ENCODE measurements around the gene PNLIPRP2. TPM values are rescaled to one million over a fixed set of nuclear protein-coding genes. Genes with fewer than 3 reads are reported as not detected.

PNLIPRP2 gene
- total RNA-seq, 1 experiment from 2014 or later: 1.1 TPM

DNA sequence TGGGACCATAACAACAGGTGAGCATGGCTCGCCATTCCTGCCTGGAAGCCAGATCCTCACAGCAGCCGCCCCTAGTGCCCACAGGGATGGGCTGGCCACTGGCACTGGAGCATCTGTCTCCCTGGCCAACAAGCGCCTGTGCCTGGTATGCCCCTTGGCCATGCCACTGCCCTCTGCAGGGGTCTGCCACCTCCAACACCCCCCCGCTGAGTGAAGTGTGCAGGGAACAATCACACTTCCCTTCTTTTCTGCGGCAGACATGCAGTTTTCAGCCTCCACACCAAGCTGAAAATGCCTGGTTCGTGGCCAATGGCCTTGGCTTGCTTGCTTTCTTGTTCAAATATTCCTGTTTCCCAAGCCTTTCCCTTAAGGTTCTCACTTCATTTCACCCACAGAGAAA lies 70.9 kb downstream of the PNLIPRP2 start (continued):
- TF ChIP-seq ELF1 (IDR thresholded peaks at IDR 0.05; ENCODE audit: borderline replicate concordance, low read depth) (no peak), TCF7L2 (IDR thresholded peaks at IDR 0.05; ENCODE audit: borderline replicate concordance, extremely low read depth, insufficient read depth, insufficient read length) (no peak), SIN3A (IDR thresholded peaks at IDR 0.05; ENCODE audit: low read depth) (no peak)
- TF ChIP-seq, protein P1, sequence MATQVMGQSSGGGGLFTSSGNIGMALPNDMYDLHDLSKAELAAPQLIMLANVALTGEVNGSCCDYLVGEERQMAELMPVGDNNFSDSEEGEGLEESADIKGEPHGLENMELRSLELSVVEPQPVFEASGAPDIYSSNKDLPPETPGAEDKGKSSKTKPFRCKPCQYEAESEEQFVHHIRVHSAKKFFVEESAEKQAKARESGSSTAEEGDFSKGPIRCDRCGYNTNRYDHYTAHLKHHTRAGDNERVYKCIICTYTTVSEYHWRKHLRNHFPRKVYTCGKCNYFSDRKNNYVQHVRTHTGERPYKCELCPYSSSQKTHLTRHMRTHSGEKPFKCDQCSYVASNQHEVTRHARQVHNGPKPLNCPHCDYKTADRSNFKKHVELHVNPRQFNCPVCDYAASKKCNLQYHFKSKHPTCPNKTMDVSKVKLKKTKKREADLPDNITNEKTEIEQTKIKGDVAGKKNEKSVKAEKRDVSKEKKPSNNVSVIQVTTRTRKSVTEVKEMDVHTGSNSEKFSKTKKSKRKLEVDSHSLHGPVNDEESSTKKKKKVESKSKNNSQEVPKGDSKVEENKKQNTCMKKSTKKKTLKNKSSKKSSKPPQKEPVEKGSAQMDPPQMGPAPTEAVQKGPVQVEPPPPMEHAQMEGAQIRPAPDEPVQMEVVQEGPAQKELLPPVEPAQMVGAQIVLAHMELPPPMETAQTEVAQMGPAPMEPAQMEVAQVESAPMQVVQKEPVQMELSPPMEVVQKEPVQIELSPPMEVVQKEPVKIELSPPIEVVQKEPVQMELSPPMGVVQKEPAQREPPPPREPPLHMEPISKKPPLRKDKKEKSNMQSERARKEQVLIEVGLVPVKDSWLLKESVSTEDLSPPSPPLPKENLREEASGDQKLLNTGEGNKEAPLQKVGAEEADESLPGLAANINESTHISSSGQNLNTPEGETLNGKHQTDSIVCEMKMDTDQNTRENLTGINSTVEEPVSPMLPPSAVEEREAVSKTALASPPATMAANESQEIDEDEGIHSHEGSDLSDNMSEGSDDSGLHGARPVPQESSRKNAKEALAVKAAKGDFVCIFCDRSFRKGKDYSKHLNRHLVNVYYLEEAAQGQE (IDR thresholded peaks at IDR 0.05; ENCODE audit: low read depth): no peak

DNA sequence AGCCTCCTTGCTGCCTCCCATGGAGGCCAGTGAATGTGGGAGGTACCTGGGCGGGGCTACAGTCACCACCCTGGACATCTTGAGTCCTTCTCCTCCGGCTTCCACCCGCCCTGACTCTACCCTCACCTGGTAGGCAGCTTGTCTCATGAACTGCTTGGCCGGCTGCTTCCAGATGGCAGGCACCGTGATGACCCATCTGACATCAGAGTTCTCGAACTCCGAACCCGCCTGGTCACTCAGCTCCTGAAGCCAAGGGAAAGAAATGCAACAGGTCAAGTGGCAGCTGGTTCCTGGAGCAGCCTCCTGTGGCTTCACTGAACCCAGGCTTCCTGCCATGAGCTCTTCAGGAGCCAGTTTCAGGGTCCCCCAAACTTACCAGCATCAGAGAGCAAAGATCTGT lies 71.5 kb downstream of the PNLIPRP2 start:
- RAD21 ChIA-PET (ENCODE audit: low non-redundant PET in 1 of 2, low total read pairs in 2 of 2, uncharacterized antibody in 2 of 2, unreplicated experiment in 2 of 2): no interaction called here
- Histone ChIP-seq H3K9me2 (ENCODE audit: insufficient read depth) (no peaks in the 10 kb centered on the region), H3K36me3 (ENCODE audit: control insufficient read depth in 1 of 2, insufficient read depth in 2 of 2, low read length in 2 of 2) (peaks cover 0 to 3% of the 10 kb centered on the region in 2 experiments; a peak in 1 of 4 replicates), H4K20me1 (ENCODE audit: insufficient read depth) (no peaks in the 10 kb centered on the region), H3K4me2 (ENCODE audit: low read length) (no peak overlapping the region), H3K27me3 (ENCODE audit: insufficient read depth, low read length) (no peaks in the 10 kb centered on the region), H3K4me3 (replicated peaks in 1 of 2; ENCODE audit: low read depth in 1 of 2, low read length in 2 of 2) (no peak overlapping the region), H3K9me3 (ENCODE audit: control insufficient read depth in 1 of 2, insufficient read depth in 1 of 2, low read depth in 1 of 2, low read length in 2 of 2) (no peaks in the 10 kb centered on the region), H3K9ac (ENCODE audit: low read length) (no peak overlapping the region), H3K27ac (ENCODE audit: low read depth, low read length) (no peak overlapping the region), H3K79me2 (ENCODE audit: insufficient read depth, low read length) (no peaks in the 10 kb centered on the region), H3K4me1 (ENCODE audit: control insufficient read depth in 1 of 2, insufficient read depth in 2 of 2, low read length in 2 of 2) (peaks cover 0 to 12% of the 10 kb centered on the region in 2 experiments; a peak in 2 of 4 replicates), H2AFZ (ENCODE audit: low read depth, low read length, poor library complexity, severe bottlenecking) (no peak overlapping the region)
- DNase-seq (ENCODE audit: low read depth, low spot score) (no peak), ATAC-seq (no peak)
- TF ChIP-seq CBX3 (IDR thresholded peaks at IDR 0.05; ENCODE audit: low read depth) (no peak), SRF (IDR thresholded peaks at IDR 0.05; ENCODE audit: low read depth) (no peak), ZNF274 (IDR thresholded peaks at IDR 0.05; ENCODE audit: low read depth, low read length) (no peak), ZFX (IDR thresholded peaks at IDR 0.05) (no peak), POLR2AphosphoS5 (IDR thresholded peaks at IDR 0.05; ENCODE audit: low read depth, low read length) (no peak), RAD21 (IDR thresholded peaks at IDR 0.05; ENCODE audit: low read depth) (no peak)
- TF ChIP-seq, protein P2, sequence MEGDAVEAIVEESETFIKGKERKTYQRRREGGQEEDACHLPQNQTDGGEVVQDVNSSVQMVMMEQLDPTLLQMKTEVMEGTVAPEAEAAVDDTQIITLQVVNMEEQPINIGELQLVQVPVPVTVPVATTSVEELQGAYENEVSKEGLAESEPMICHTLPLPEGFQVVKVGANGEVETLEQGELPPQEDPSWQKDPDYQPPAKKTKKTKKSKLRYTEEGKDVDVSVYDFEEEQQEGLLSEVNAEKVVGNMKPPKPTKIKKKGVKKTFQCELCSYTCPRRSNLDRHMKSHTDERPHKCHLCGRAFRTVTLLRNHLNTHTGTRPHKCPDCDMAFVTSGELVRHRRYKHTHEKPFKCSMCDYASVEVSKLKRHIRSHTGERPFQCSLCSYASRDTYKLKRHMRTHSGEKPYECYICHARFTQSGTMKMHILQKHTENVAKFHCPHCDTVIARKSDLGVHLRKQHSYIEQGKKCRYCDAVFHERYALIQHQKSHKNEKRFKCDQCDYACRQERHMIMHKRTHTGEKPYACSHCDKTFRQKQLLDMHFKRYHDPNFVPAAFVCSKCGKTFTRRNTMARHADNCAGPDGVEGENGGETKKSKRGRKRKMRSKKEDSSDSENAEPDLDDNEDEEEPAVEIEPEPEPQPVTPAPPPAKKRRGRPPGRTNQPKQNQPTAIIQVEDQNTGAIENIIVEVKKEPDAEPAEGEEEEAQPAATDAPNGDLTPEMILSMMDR (IDR thresholded peaks at IDR 0.05 in 2 of 3, conservative IDR thresholded peaks at IDR 0.05 in 1 of 3; ENCODE audit: borderline replicate concordance in 1 of 3, insufficient read depth in 1 of 3, low read depth in 2 of 3, low read length in 2 of 3): no peak
- TF ChIP-seq, protein P3, sequence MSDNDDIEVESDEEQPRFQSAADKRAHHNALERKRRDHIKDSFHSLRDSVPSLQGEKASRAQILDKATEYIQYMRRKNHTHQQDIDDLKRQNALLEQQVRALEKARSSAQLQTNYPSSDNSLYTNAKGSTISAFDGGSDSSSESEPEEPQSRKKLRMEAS (IDR thresholded peaks at IDR 0.05): no peak
- TF ChIP-seq, protein P4, sequence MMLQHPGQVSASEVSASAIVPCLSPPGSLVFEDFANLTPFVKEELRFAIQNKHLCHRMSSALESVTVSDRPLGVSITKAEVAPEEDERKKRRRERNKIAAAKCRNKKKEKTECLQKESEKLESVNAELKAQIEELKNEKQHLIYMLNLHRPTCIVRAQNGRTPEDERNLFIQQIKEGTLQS (IDR thresholded peaks at IDR 0.05): no peak
- CTCF ChIA-PET: interaction anchor here (2.2 kb wide), 1 partner anchor 10 kb away, joined by 8 read pairs; no protein-coding TSS in a partner anchor
- no TSS peak for BruUV-seq (replicated peaks)
- intact Hi-C loops (cut with micrococcal nuclease): no loop called here
- POLR2A ChIA-PET: no interaction called here

Measured in HCT116 (cell line).